Measurements from ENCODE around the gene PDE1C.

The PDE1C gene

GRCh38 chr7:31778296-31778695 is 291.9 kb downstream of the PDE1C start:
- no peak for DNase-seq (ENCODE audit: low read depth, low spot score)

- peak; percentile 82 for DNase-seq (ENCODE audit: low read depth, low spot score)
These were observed 293.6 kb downstream of the PDE1C start for GRCh38 chr7:31776616-31777015.

- DNase-seq (ENCODE audit: low read depth, low spot score), result no peak
These were observed 294.7 kb downstream of the PDE1C start for GRCh38 chr7:31775556-31775955.

- DNase-seq (ENCODE audit: low read depth, low spot score), result no peak
These were observed 298.0 kb downstream of the PDE1C start for GRCh38 chr7:31772211-31772610.

- no peak for DNase-seq (ENCODE audit: low read depth, low spot score)
These were observed 302.4 kb downstream of the PDE1C start for GRCh38 chr7:31767686-31768358.

- no peak for DNase-seq (ENCODE audit: low read depth, low spot score)
These were observed 305.7 kb downstream of the PDE1C start for GRCh38 chr7:31764462-31764861.

GRCh38 chr7:31763548-31763947 is 306.7 kb downstream of the PDE1C start:
- no peak for DNase-seq (ENCODE audit: low read depth, low spot score)

GRCh38 chr7:31761646-31762045 is 308.6 kb downstream of the PDE1C start:
- no peak for DNase-seq (ENCODE audit: low read depth, low spot score)

- peak; percentile 26 for DNase-seq (ENCODE audit: low read depth, low spot score)
These were observed 311.5 kb downstream of the PDE1C start for GRCh38 chr7:31758755-31759154.

GRCh38 chr7:31751726-31752125 is 318.5 kb downstream of the PDE1C start:
- no peak for DNase-seq (ENCODE audit: low read depth, low spot score)

- no peak for DNase-seq (ENCODE audit: low read depth, low spot score)
These were observed 322.1 kb downstream of the PDE1C start for GRCh38 chr7:31748084-31748483.

GRCh38 chr7:31747553-31747952 is 322.7 kb downstream of the PDE1C start:
- DNase-seq (ENCODE audit: low read depth, low spot score), result no peak

GRCh38 chr7:31744294-31744874 is 325.8 kb downstream of the PDE1C start:
- DNase-seq (ENCODE audit: low read depth, low spot score), result peak; percentile 88

GRCh38 chr7:31741852-31742251 is 328.4 kb downstream of the PDE1C start:
- DNase-seq (ENCODE audit: low read depth, low spot score), result peak; percentile 63

- DNase-seq (ENCODE audit: low read depth, low spot score), result peak; percentile 86
These were observed 333.9 kb downstream of the PDE1C start for GRCh38 chr7:31735991-31736982.

- DNase-seq (ENCODE audit: low read depth, low spot score), result peak; percentile 23
These were observed 335.8 kb downstream of the PDE1C start for GRCh38 chr7:31734456-31734855.

GRCh38 chr7:31729195-31729804 is 340.9 kb downstream of the PDE1C start:
- DNase-seq (ENCODE audit: low read depth, low spot score), result no peak

- DNase-seq (ENCODE audit: low read depth, low spot score), result peak; percentile 51
These were observed 345.5 kb downstream of the PDE1C start for GRCh38 chr7:31724696-31725095.

GRCh38 chr7:31720366-31720765 is 349.8 kb downstream of the PDE1C start:
- DNase-seq (ENCODE audit: low read depth, low spot score), result no peak

- no peak for DNase-seq (ENCODE audit: low read depth, low spot score)
These were observed 353.9 kb downstream of the PDE1C start for GRCh38 chr7:31716355-31716754.

GRCh38 chr7:31710171-31710570 is 360.0 kb downstream of the PDE1C start:
- peak; percentile 4 for DNase-seq (ENCODE audit: low read depth, low spot score)

GRCh38 chr7:31707089-31707488 is 363.1 kb downstream of the PDE1C start:
- DNase-seq (ENCODE audit: low read depth, low spot score), result no peak
